GM12878 (cell line): ENCODE results near the gene NHERF1. TPM values are rescaled to one million over a fixed set of nuclear protein-coding genes. Genes with fewer than 3 reads are reported as not detected.

ENCODE experiments used
- ATAC-seq: fragments of 200-7000 bp; cut with Tn5 transposase; 3 replicates; pipeline ENCODE4 v1.9.1; 2020; ENCODE audit warnings: mild to moderate bottlenecking, moderate library complexity
- BruUV-seq: library from RNA; stranded (reverse); fragments of 400-500 nt; replicated peaks from 2 replicates; lab custom pipeline; 2021; lab: Mats Ljungman, UMichigan
- CTCF ChIA-PET: fragments of 300-600 bp; sonication (Branson Sonifier 250); formaldehyde crosslinking; extraction: SDS; loops from one replicate; lab custom pipeline; 2021; ENCODE audit warnings: inconsistent platforms; lab: Yijun Ruan, JAX
- POLR2A ChIA-PET: fragments of 350-600 bp; formaldehyde crosslinking; extraction: SDS; loops from one replicate; lab custom pipeline; 2021; ENCODE audit warnings: inconsistent platforms; lab: Charles Lee
- RAD21 ChIA-PET: fragments of 300-600 bp; sonication (Branson Sonifier 250); formaldehyde crosslinking; loops from one replicate; lab custom pipeline; 2023; ENCODE audit warnings: antibody characterized with exemption; ENCODE audit not compliant: unreplicated experiment; lab: Charles Lee
- SMC1A ChIA-PET: fragments of 300-600 bp; sonication (Branson Sonifier 250); formaldehyde crosslinking; loops from one replicate; lab custom pipeline; 2023; ENCODE audit not compliant: unreplicated experiment, uncharacterized antibody; lab: Charles Lee
- DNase-seq: peaks from one replicate; pipeline ENCODE4 v3.0.0-alpha.2; 2011; ENCODE audit warnings: low read depth, low spot score
- FAIRE-seq: peaks from 3 replicates; lab custom pipeline; 2011; peaks lifted over from hg19 to GRCh38; lab: Jason Lieb, UNC
- H2AFZ ChIP-seq: 2 replicates; pipeline ENCODE4 v1.6.0; 2011; ENCODE audit warnings: low read depth, low read length, control low read depth; ENCODE audit not compliant: control insufficient read depth
- H3K27ac ChIP-seq: 2 replicates; pipeline ENCODE4 v1.5.1; 2011; ENCODE audit warnings: control low read depth; ENCODE audit not compliant: control insufficient read depth, insufficient read depth
- H3K27me3 ChIP-seq, 2 experiments: replicated peaks in 1 of 2; 2 replicates each; pipeline versions ENCODE4 v1.6.0 to v1.6.1; 2011; ENCODE audit warnings: low read length in 1 of 2; ENCODE audit not compliant: control insufficient read depth in 2 of 2, insufficient read depth in 2 of 2
- H3K36me3 ChIP-seq, 2 experiments: 2 replicates each; pipeline ENCODE4 v1.5.1; 2011; ENCODE audit warnings: low read length in 1 of 2; ENCODE audit not compliant: control insufficient read depth in 2 of 2, insufficient read depth in 2 of 2
- H3K4me1 ChIP-seq: 2 replicates; pipeline ENCODE4 v1.6.1; 2011; ENCODE audit warnings: mild to moderate bottlenecking, low read length, moderate library complexity, mixed read lengths; ENCODE audit not compliant: control insufficient read depth, insufficient read depth
- H3K4me2 ChIP-seq: 2 replicates; pipeline ENCODE4 v1.6.0; 2011; ENCODE audit warnings: control low read depth; ENCODE audit not compliant: control insufficient read depth, insufficient read depth
- H3K4me3 ChIP-seq: fragments of 200-600 bp; sonication (generic); 2 replicates; pipeline ENCODE4 v1.5.1; 2016
- H3K79me2 ChIP-seq: 2 replicates; pipeline ENCODE4 v1.6.0; 2011; ENCODE audit warnings: low read length; ENCODE audit not compliant: control insufficient read depth, insufficient read depth
- H3K9ac ChIP-seq: 2 replicates; pipeline ENCODE4 v1.8.0; 2011; ENCODE audit warnings: low read length, control low read depth, mixed read lengths; ENCODE audit not compliant: control insufficient read depth, insufficient read depth
- H3K9me3 ChIP-seq: replicated peaks from 3 replicates; pipeline ENCODE4 v1.5.1; 2011; ENCODE audit warnings: mild to moderate bottlenecking, low read length; ENCODE audit not compliant: control insufficient read depth, insufficient read depth
- H4K20me1 ChIP-seq: 2 replicates; pipeline ENCODE4 v1.6.0; 2011; ENCODE audit not compliant: control insufficient read depth, insufficient read depth
- CHD1 ChIP-seq: IDR thresholded peaks from 2 replicates; pipeline ENCODE4 v1.6.1; 2012; ENCODE audit warnings: low read depth, low read length, improper control_type of control experiment
- NBN ChIP-seq: fragments of 450-650 bp; IDR thresholded peaks from 2 replicates; pipeline ENCODE4 v1.6.1; 2016
- RAD21 ChIP-seq: IDR thresholded peaks from 2 replicates; pipeline ENCODE4 v1.6.1; 2011; ENCODE audit warnings: mild to moderate bottlenecking, low read depth, low read length, moderate library complexity; ENCODE audit not compliant: insufficient read depth
- SMC3 ChIP-seq: IDR thresholded peaks from 2 replicates; pipeline ENCODE4 v1.6.1; 2011; ENCODE audit warnings: low read length, improper control_type of control experiment, borderline replicate concordance
- YBX1 ChIP-seq: fragments of 450-650 bp; IDR thresholded peaks from 2 replicates; pipeline ENCODE4 v1.6.1; 2016; ENCODE audit warnings: antibody characterized with exemption
- WGBS: methylation state at CpG from one replicate; pipeline ENCODE4 v1.1.6; 2016; ENCODE audit warnings: low lambda C conversion rate; ENCODE audit not compliant: insufficient replicate concordance, insufficient coverage; ENCODE audit errors: missing lambda C conversion rate; 5-methylcytosine and 5-hydroxymethylcytosine counted together
- in situ Hi-C: fragments of 300-500 bp; cut with MboI; formaldehyde crosslinking; loops from 9 replicates; pipeline ENCODE4 v1.14.3; 2018; ENCODE audit warnings: mixed read lengths
- intact Hi-C: fragments of 100-400 bp; cut with micrococcal nuclease; formaldehyde crosslinking; loops from one replicate; pipeline ENCODE4 v1.14.2; 2022; ENCODE audit not compliant: unreplicated experiment
- polyA plus RNA-seq, 11 experiments: library from polyadenylated mRNA; depleted of rRNA in 4 of 11; unstranded in 6 of 11; stranded (reverse) in 5 of 11; fragments of >200 nt; fragmentation: Nextera tagmentation in 4 of 11; fragmentation: Illumina TruSeq in 1 of 11; extraction: Ambion mirVana in 4 of 11; extraction: Trizol in 1 of 11; gene quantifications; 1 replicate in 1 of 11; 2 replicates in 10 of 11; pipeline versions ENCODE4 v1.2.1 to v1.2.3, GENCODE V29; 2011 to 2016; ENCODE audit warnings: inconsistent platforms in 2 of 11, missing spikeins in 2 of 11, low read depth in 1 of 11
- total RNA-seq, 4 experiments: library from RNA; depleted of rRNA in 3 of 4; stranded (reverse); fragments of >200 nt in 3 of 4; fragmentation: Illumina TruSeq in 1 of 4; extraction: Trizol in 1 of 4; gene quantifications; 2 replicates each; pipeline versions ENCODE4 v1.2.1 to v1.2.3, GENCODE V29; 2013 to 2021
- TF ChIP-seq, protein P1 (sequence below), 3 experiments: IDR thresholded peaks in 2 of 3; conservative IDR thresholded peaks in 1 of 3; 2 replicates each; pipeline ENCODE4 v1.5.1; 2011; ENCODE audit warnings: low read depth in 3 of 3, low read length in 3 of 3, mild to moderate bottlenecking in 3 of 3, control low read depth in 2 of 3, moderate library complexity in 2 of 3, inconsistent platforms in 1 of 3, mixed read lengths in 1 of 3; ENCODE audit not compliant: control insufficient read depth in 2 of 3, insufficient read depth in 1 of 3; ENCODE audit errors: extremely low read depth in 1 of 3

Gene NHERF1
- total and polyA plus RNA-seq, 10 of the 15 experiments (the other 5 are each of a cell fraction or from before 2014, with no cell fraction given), result 13.4 to 61.6 (median 39.0) TPM

DNA sequence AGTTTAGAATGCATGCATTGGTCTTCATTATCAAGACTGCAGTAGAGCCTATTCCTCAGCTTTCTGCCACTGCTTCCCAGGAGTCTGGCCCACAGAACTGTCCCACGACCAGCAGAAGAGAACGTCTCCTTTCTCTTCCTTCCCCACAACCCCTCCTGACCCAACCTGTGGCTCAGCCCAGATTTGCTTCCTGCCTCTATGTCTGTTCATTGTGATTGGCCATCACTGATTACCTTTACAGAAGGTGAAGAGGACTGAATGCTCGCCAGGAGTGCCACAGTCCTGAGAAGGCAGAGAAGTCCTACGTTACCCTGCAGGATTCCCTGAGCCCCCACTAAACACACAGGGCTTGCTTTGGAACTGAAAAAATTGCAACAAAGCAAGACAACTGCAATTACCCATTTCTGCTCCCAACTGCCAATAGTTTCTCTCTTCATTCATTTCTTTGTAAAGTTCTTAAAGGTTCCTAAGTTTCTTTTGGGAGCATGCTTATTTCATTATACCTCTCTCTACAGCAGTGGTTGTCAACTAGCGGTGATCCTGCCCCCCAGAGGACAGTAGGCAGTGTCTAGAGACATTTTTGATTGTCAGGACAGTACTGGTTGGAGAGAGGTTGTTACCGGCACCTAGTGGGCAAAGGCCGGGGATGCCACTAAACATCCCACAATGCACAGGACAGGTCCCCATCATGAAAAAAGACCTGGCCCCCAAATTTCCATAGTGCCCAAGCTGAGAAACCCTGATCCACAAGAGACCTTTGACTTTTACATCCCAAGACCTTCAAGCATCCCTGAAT lies 32.2 kb downstream of the NHERF1 start:
- Histone ChIP-seq H3K36me3 (no peaks in the 10 kb centered on the region; a peak in 1 of 4 replicates), H3K4me2 (peak overlapping the region; percentile 19), H3K27ac (peak overlapping the region; percentile 27), H3K79me2 (peaks cover 11% of the 10 kb centered on the region), H3K4me3 (no peak overlapping the region), H3K4me1 (peaks cover 40% of the 10 kb centered on the region), H3K27me3 (no peaks in the 10 kb centered on the region), H3K9ac (peak overlapping the region; percentile 14; the same call in 1 of the 2 replicates), H4K20me1 (no peaks in the 10 kb centered on the region; the same call in none of the 2 replicates), H3K9me3 (no peaks in the 10 kb centered on the region), H2AFZ (no peak overlapping the region)
- no TSS peak for BruUV-seq
- DNase-seq, result no peak
- WGBS, result 22% methylated on average over 7 of the region's 7 CpGs
- in situ Hi-C loops (no loop called here), intact Hi-C loops (loop anchor here (2.0 kb wide), 2 partner anchors 36 to 124 kb away; no protein-coding TSS in a partner anchor)
- CTCF ChIA-PET, result interaction anchor here (0.8 to 4.7 kb wide), 7 partner anchors 10 to 123 kb away, joined by 3 to 32 read pairs (median 7); no protein-coding TSS in a partner anchor
- SMC1A ChIA-PET, result interaction anchor here (1.1 to 3.5 kb wide), 4 partner anchors 10 to 85 kb away, joined by 3 to 13 read pairs (median 5); no protein-coding TSS in a partner anchor
- no peak for FAIRE-seq
- POLR2A ChIA-PET, result interaction anchor here (1.2 kb wide), 1 partner anchor 92 kb away, joined by 3 read pairs; the partner anchor contains the start of gene FDXR
- RAD21 ChIA-PET, result interaction anchor here (1.0 to 1.9 kb wide), 3 partner anchors 35 to 124 kb away, joined by 3 to 9 read pairs (median 3); no protein-coding TSS in a partner anchor
- TF ChIP-seq CHD1 (no peak), RAD21 (peak; percentile 42), NBN (no peak), YBX1 (no peak), SMC3 (peak; percentile 57)
- TF ChIP-seq, protein P1, sequence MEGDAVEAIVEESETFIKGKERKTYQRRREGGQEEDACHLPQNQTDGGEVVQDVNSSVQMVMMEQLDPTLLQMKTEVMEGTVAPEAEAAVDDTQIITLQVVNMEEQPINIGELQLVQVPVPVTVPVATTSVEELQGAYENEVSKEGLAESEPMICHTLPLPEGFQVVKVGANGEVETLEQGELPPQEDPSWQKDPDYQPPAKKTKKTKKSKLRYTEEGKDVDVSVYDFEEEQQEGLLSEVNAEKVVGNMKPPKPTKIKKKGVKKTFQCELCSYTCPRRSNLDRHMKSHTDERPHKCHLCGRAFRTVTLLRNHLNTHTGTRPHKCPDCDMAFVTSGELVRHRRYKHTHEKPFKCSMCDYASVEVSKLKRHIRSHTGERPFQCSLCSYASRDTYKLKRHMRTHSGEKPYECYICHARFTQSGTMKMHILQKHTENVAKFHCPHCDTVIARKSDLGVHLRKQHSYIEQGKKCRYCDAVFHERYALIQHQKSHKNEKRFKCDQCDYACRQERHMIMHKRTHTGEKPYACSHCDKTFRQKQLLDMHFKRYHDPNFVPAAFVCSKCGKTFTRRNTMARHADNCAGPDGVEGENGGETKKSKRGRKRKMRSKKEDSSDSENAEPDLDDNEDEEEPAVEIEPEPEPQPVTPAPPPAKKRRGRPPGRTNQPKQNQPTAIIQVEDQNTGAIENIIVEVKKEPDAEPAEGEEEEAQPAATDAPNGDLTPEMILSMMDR (IDR thresholded peaks at IDR 0.05 in 2 of 3, conservative IDR thresholded peaks at IDR 0.05 in 1 of 3; ENCODE audit: control insufficient read depth in 2 of 3, extremely low read depth in 1 of 3, insufficient read depth in 1 of 3, low read depth in 3 of 3, low read length in 3 of 3), result peak; percentile 51 to 65 (median 61)
- ATAC-seq, result peak; percentile 56
